Hepatocyte (in vitro differentiated cells): ENCODE measurements around the gene GALNTL6. TPM values are rescaled to one million over a fixed set of nuclear protein-coding genes. Genes with fewer than 3 reads are reported as not detected.

Experiments
- DNase-seq: peaks from one replicate; pipeline ENCODE4 v3.0.0-alpha.2; 2016; ENCODE audit warnings: low spot score
- H2AFZ ChIP-seq: fragments of 200-600 bp; sonication (generic); 2 replicates; pipeline ENCODE4 v1.6.0; 2016; ENCODE audit warnings: antibody characterized with exemption, mild to moderate bottlenecking
- H3K27ac ChIP-seq: fragments of 200-600 bp; sonication (generic); 2 replicates; pipeline ENCODE4 v1.5.1; 2016; ENCODE audit warnings: mild to moderate bottlenecking
- H3K27me3 ChIP-seq: fragments of 200-600 bp; sonication (generic); 2 replicates; pipeline ENCODE4 v1.6.1; 2016
- H3K36me3 ChIP-seq: fragments of 200-600 bp; sonication (generic); replicated peaks from 2 replicates; pipeline ENCODE4 v1.5.1; 2016; ENCODE audit warnings: low read depth; ENCODE audit not compliant: insufficient read depth
- H3K4me1 ChIP-seq: fragments of 200-600 bp; sonication (generic); 2 replicates; pipeline ENCODE4 v1.5.1; 2016; ENCODE audit warnings: mild to moderate bottlenecking, moderate library complexity; ENCODE audit not compliant: insufficient read depth
- H3K4me2 ChIP-seq: fragments of 200-600 bp; sonication (generic); 2 replicates; pipeline ENCODE4 v1.6.0; 2016
- H3K4me3 ChIP-seq: fragments of 200-600 bp; sonication (generic); 2 replicates; pipeline ENCODE4 v1.5.1; 2016; ENCODE audit warnings: mild to moderate bottlenecking
- H3K79me2 ChIP-seq: fragments of 200-600 bp; sonication (generic); 2 replicates; pipeline ENCODE4 v1.6.0; 2017; ENCODE audit warnings: mild to moderate bottlenecking
- H3K9me2 ChIP-seq: fragments of 200-600 bp; sonication (generic); replicated peaks from 2 replicates; pipeline ENCODE4 v1.6.0; 2017; ENCODE audit warnings: mild to moderate bottlenecking; ENCODE audit not compliant: insufficient read depth
- H3K9me3 ChIP-seq: fragments of 200-600 bp; sonication (generic); 2 replicates; pipeline ENCODE4 v1.5.1; 2016; ENCODE audit warnings: low read depth, mild to moderate bottlenecking
- H4K20me1 ChIP-seq: fragments of 200-600 bp; sonication (generic); 2 replicates; pipeline ENCODE4 v1.6.0; 2016; ENCODE audit warnings: mild to moderate bottlenecking; ENCODE audit not compliant: insufficient read depth, poor library complexity, severe bottlenecking
- EZH2 ChIP-seq: fragments of 200-600 bp; sonication (generic); IDR thresholded peaks from 2 replicates; pipeline ENCODE4 v1.6.1; 2016; ENCODE audit warnings: antibody characterized with exemption, mild to moderate bottlenecking, borderline replicate concordance
- EZH2phosphoT487 ChIP-seq: fragments of 200-600 bp; sonication (generic); IDR thresholded peaks from one replicate; pipeline ENCODE4 v1.6.1; 2018; ENCODE audit warnings: antibody characterized with exemption, mild to moderate bottlenecking, low read depth, moderate library complexity; ENCODE audit not compliant: unreplicated experiment, severe bottlenecking
- WGBS: methylation state at CpG from one replicate; pipeline ENCODE4 v1.1.6; 2016; ENCODE audit warnings: low lambda C conversion rate; ENCODE audit errors: missing lambda C conversion rate; 5-methylcytosine and 5-hydroxymethylcytosine counted together
- polyA plus RNA-seq: library from polyadenylated mRNA; unstranded; fragments of >200 nt; fragmentation: Nextera tagmentation; extraction: Ambion mirVana; gene quantifications from 2 replicates; pipeline ENCODE4 v1.2.1, GENCODE V29; 2016
- total RNA-seq: library from RNA; depleted of rRNA; stranded (reverse); fragments of >200 nt; gene quantifications from 2 replicates; pipeline ENCODE4 v1.2.3, GENCODE V29; 2014
- TF ChIP-seq, protein P1 (sequence below): fragments of 200-600 bp; sonication (generic); IDR thresholded peaks from 2 replicates; pipeline ENCODE4 v1.5.1; 2016; ENCODE audit warnings: antibody characterized with exemption, mild to moderate bottlenecking; ENCODE audit not compliant: poor library complexity

The GALNTL6 gene
- total and polyA plus RNA-seq, 2 experiments from 2014 or later = 0.53 to 0.74 TPM

DNA sequence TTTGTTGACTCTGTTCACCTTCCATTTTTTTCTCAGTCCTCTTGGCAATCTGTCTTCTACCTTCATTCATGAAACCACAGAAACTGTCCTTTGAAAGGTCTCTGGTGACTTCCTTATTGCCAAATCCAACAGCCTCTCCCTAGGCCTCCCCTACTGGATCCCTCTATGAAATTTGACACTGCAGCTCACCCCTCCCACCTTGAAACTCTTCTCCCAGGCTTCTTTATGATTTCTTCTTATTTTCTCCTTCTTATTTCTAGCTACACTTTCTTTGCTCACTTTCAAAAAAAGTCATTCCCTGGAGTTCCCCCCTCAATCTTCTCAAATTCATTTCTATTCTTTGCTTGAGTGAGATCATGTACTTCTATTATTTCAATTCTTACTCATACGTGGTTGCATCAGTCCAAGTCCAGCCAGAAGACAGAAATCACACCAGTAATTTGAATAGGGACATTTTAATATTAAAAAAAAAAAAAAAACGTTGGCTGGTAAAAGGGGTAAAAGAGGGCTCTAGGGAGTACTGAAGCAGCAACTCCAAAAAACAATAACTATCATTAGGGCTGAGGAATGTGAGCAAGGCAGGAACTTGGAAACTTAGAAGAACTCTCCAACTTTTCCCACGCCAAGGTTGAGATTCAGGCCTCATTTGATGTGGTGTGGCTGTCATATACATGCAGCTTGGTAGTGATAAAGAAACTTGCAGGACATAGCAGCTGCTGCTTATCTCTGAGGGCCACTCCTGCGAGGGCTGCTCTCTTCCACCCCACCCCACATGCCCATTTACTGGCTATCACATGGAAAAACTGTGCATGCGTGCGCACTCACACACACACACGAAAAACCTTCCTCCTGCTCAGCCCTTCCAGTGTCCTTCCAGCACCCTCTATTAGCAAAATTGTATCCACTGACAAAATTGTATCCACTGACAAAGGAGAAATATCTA, 1185.6 kb downstream of the GALNTL6 start:
- Histone ChIP-seq H2AFZ (no peak overlapping the region), H3K27me3 (no peaks in the 10 kb centered on the region), H3K4me2 (no peak overlapping the region), H3K4me3 (no peak overlapping the region), H3K36me3 (no peaks in the 10 kb centered on the region), H3K9me3 (no peaks in the 10 kb centered on the region), H3K9me2 (no peaks in the 10 kb centered on the region), H3K79me2 (no peaks in the 10 kb centered on the region), H3K27ac (no peak overlapping the region), H4K20me1 (no peaks in the 10 kb centered on the region), H3K4me1 (peaks cover 11% of the 10 kb centered on the region)
- TF ChIP-seq, protein P1, sequence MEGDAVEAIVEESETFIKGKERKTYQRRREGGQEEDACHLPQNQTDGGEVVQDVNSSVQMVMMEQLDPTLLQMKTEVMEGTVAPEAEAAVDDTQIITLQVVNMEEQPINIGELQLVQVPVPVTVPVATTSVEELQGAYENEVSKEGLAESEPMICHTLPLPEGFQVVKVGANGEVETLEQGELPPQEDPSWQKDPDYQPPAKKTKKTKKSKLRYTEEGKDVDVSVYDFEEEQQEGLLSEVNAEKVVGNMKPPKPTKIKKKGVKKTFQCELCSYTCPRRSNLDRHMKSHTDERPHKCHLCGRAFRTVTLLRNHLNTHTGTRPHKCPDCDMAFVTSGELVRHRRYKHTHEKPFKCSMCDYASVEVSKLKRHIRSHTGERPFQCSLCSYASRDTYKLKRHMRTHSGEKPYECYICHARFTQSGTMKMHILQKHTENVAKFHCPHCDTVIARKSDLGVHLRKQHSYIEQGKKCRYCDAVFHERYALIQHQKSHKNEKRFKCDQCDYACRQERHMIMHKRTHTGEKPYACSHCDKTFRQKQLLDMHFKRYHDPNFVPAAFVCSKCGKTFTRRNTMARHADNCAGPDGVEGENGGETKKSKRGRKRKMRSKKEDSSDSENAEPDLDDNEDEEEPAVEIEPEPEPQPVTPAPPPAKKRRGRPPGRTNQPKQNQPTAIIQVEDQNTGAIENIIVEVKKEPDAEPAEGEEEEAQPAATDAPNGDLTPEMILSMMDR = no peak
- TF ChIP-seq EZH2 = no peak
- no peak for TF ChIP-seq EZH2phosphoT487
- DNase-seq = no peak
- WGBS = 82% methylated on average over 7 of the region's 7 CpGs

DNA sequence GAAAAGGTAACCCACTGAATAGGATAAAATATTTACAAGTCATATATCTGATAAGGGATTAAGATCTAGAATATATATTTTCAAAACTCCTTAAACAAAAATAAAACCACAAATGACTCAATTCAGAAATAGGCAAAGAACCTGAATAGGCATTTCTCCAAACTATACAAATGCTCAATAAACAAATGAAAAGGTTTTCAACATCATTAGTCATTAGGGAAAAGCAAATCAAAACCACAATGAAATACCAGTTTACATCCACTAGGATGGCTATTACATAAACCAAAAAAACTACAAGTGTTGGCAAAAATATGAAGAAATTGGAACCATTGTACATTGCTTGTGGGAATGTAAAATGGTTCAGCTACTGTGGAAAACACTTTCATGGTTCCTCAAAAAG, 1188.4 kb downstream of the GALNTL6 start:
- Histone ChIP-seq H3K4me2 (no peak overlapping the region), H3K27ac (no peak overlapping the region), H3K9me3 (no peaks in the 10 kb centered on the region), H2AFZ (no peak overlapping the region), H3K36me3 (no peaks in the 10 kb centered on the region), H3K4me3 (no peak overlapping the region), H3K79me2 (no peaks in the 10 kb centered on the region), H4K20me1 (no peaks in the 10 kb centered on the region), H3K27me3 (no peaks in the 10 kb centered on the region), H3K4me1 (peaks cover 17% of the 10 kb centered on the region), H3K9me2 (no peaks in the 10 kb centered on the region)
- TF ChIP-seq EZH2 = no peak
- TF ChIP-seq, protein P1 = no peak
- no peak for DNase-seq

DNA sequence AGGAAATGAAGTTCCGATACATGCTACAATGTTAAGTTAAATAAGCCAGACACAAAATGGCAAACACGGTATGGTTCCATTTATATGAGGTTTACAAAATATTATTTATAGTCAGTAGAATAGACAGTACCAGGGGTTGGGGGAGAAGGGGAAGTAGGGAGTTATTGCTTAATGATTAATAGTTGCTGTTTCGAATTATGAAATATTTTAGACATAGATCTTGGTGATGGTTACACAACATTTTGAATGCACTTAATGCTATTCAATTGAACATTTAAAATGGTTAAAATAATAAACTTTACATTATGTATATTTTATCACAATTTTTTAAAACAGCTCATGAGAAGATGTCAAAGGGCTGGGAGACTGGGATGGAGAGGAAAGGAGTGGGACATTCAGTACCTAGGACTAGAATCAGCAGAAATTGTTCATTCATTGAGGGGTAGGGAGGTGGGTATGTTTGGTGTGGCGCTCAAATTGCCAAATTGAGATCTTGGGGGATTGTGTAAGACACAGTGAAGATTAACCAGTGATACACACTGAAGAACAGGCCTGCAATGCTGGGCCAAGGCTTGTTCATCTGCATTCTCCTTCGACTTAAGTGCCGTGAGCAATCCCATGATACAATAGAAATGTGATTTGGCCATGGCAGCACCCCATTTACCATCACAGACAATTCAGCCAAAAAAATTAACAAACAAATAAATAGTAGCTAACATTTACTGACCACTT, 1189.8 kb downstream of the GALNTL6 start:
- Histone ChIP-seq H3K4me1 (peaks cover 15% of the 10 kb centered on the region), H3K79me2 (no peaks in the 10 kb centered on the region), H3K27me3 (no peaks in the 10 kb centered on the region), H3K27ac (no peak overlapping the region), H3K4me3 (no peak overlapping the region), H3K36me3 (no peaks in the 10 kb centered on the region), H3K9me2 (no peaks in the 10 kb centered on the region), H3K9me3 (no peaks in the 10 kb centered on the region), H4K20me1 (no peaks in the 10 kb centered on the region), H3K4me2 (no peak overlapping the region), H2AFZ (no peak overlapping the region)
- no peak for DNase-seq
- TF ChIP-seq, protein P1 = no peak
- TF ChIP-seq EZH2phosphoT487 (no peak), EZH2 (no peak)
- 96% methylated on average over 6 of the region's 6 CpGs for WGBS
